HepG2 (cell line): ENCODE measurements around the gene LAPTM4A. TPM values are rescaled to one million over a fixed set of nuclear protein-coding genes. Genes with fewer than 3 reads are reported as not detected.

Experiments
- CBFB ChIP-seq: sonication (generic); formaldehyde crosslinking; IDR thresholded peaks from 2 replicates; pipeline ENCODE4 v1.4.0; 2020; ENCODE audit warnings: missing genetic modification reagents
- CHD2 ChIP-seq: IDR thresholded peaks from 2 replicates; pipeline ENCODE4 v1.6.1; 2011; ENCODE audit warnings: low read depth, low read length, improper control_type of control experiment
- ELK4 ChIP-seq: sonication (generic); formaldehyde crosslinking; IDR thresholded peaks from 2 replicates; pipeline ENCODE4 v1.9.0; 2021; ENCODE audit warnings: missing genetic modification reagents, borderline replicate concordance
- ETV6 ChIP-seq: sonication (generic); formaldehyde crosslinking; conservative IDR thresholded peaks from 2 replicates; pipeline ENCODE4 v1.4.0; 2020; ENCODE audit warnings: missing genetic modification reagents
- GATAD1 ChIP-seq: IDR thresholded peaks from 2 replicates; pipeline ENCODE4 v1.6.1; 2016; ENCODE audit warnings: missing genetic modification reagents, missing compliant biosample characterization
- JUNB ChIP-seq: sonication (generic); formaldehyde crosslinking; IDR thresholded peaks from 2 replicates; pipeline ENCODE4 v1.8.0; 2022; ENCODE audit warnings: missing genetic modification reagents, mild to moderate bottlenecking, borderline replicate concordance
- NR2F6 ChIP-seq, 2 experiments: IDR thresholded peaks; 2 replicates each; pipeline ENCODE4 v1.6.1; 2016; ENCODE audit warnings: antibody characterized with exemption in 1 of 2, mild to moderate bottlenecking in 1 of 2
- SOX13 ChIP-seq, 3 experiments: fragments of 450-650 bp in 1 of 3; sonication (generic) in 1 of 3; formaldehyde crosslinking in 1 of 3; IDR thresholded peaks in 2 of 3; conservative IDR thresholded peaks in 1 of 3; 2 replicates each; pipeline versions ENCODE4 v1.5.0 to v1.6.1; 2016 to 2020; ENCODE audit warnings: antibody characterized with exemption in 1 of 3, mild to moderate bottlenecking in 1 of 3, missing compliant biosample characterization in 1 of 3, missing genetic modification reagents in 1 of 3, moderate library complexity in 1 of 3
- ZNF12 ChIP-seq: sonication (generic); formaldehyde crosslinking; IDR thresholded peaks from 2 replicates; pipeline ENCODE4 v1.5.0; 2020; ENCODE audit warnings: missing genetic modification reagents
- ZNF143 ChIP-seq: sonication (generic); formaldehyde crosslinking; IDR thresholded peaks from 2 replicates; pipeline ENCODE4 v1.4.0; 2020; ENCODE audit warnings: missing genetic modification reagents
- ZNF235 ChIP-seq: sonication (generic); formaldehyde crosslinking; IDR thresholded peaks from 2 replicates; pipeline ENCODE4 v1.8.1; 2023; ENCODE audit warnings: mild to moderate bottlenecking, missing genetic modification reagents, borderline replicate concordance
- ZNF251 ChIP-seq: sonication (generic); formaldehyde crosslinking; IDR thresholded peaks from 2 replicates; pipeline ENCODE4 v1.9.0; 2021; ENCODE audit warnings: mild to moderate bottlenecking, missing genetic modification reagents
- ZNF580 ChIP-seq: IDR thresholded peaks from 2 replicates; pipeline ENCODE4 v1.6.1; 2016; ENCODE audit warnings: low read depth, borderline replicate concordance
- polyA plus RNA-seq, 8 experiments: library from polyadenylated mRNA; depleted of rRNA in 3 of 8; stranded (reverse) in 7 of 8; unstranded in 1 of 8; fragments of >200 nt; fragmentation: Illumina TruSeq in 4 of 8; extraction: Trizol in 4 of 8; gene quantifications; 2 replicates each; pipeline versions ENCODE4 v1.2.1 to v1.2.3, GENCODE V29; 2011 to 2016; ENCODE audit warnings: low read depth in 4 of 8, missing spikeins in 1 of 8, mixed read lengths in 1 of 8; ENCODE audit not compliant: insufficient read depth in 1 of 8
- total RNA-seq, 5 experiments: library from RNA; depleted of rRNA; stranded (reverse); fragments of >200 nt; fragmentation: Illumina TruSeq; extraction: Trizol; gene quantifications; 2 replicates each; pipeline ENCODE4 v1.2.3, GENCODE V29; 2016; ENCODE audit warnings: low read depth in 1 of 5
- TF ChIP-seq, protein P1 (sequence below): sonication (generic); formaldehyde crosslinking; IDR thresholded peaks from 2 replicates; pipeline ENCODE4 v1.4.0; 2020; ENCODE audit warnings: missing genetic modification reagents

Gene LAPTM4A
- total and polyA plus RNA-seq, 2 of the 13 experiments (the other 11 are each of a cell fraction or from before 2014, with no cell fraction given) = 116 to 558 TPM

DNA sequence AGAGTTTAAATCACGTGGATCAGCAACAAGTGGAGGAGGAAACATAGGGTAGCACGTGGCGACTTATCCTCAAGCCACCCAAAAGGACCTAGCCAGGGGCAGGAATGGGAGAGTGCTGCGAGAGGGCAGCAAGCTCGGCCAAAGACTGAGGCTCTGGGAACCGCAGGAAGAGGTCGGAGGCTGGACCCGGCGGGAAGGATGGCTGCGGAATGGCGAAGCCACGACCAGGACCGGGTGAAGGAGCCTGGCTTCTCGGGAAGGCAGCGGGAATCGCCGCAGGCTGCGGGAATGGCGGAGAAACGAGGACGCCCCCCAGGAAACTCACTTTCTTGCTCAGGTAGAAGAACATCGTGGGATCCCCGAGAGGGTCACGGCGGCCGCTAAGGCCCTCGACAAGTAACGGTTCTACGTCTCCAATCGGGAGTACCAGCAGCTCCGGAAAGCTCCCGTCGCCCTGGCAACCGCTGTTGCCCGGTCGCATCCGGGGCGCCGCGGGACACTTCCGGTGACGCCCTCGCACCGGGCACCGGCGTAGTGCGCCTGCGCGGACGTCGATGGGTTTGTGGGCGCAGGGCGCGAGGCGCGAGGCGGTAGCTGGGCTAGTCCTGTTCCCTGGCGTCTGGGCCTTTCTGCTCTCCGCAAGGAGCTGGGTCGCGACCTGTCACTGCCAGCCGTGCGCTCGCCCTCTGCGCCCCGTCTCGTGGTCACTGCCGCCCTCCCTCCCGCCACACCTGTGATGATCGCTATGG, 61.6 kb downstream of the LAPTM4A start, which contains the start of gene WDR35 (continued):
- TF ChIP-seq ZNF580 (CRISPR knock-in tag) (peak; percentile 87; the same call in 1 of the 2 replicates), GATAD1 (CRISPR knock-in tag) (peak; percentile 87), CBFB (0 out of 2 replicates have a peak, but pooled peaks have one; percentile 76), ZNF143 (CRISPR knock-in tag) (peak; percentile 73), ELK4 (CRISPR knock-in tag) (no peak), NR2F6 (IDR thresholded peaks at IDR 0.05) (no peak; the same call in 1 of the 2 replicates), NR2F6 (CRISPR knock-in tag; IDR thresholded peaks at IDR 0.05) (peak; percentile 74), JUNB (CRISPR knock-in tag) (no peak), SOX13 (IDR thresholded peaks at IDR 0.05) (no peak), SOX13 (CRISPR knock-in tag; conservative IDR thresholded peaks at IDR 0.05 in 1 of 2, IDR thresholded peaks at IDR 0.05 in 1 of 2) (peak in 1 of 2 experiments; percentile 61; a peak in 2 of 4 replicates), ETV6 (CRISPR knock-in tag) (peak; percentile 18), CHD2 (no peak), ZNF235 (CRISPR knock-in tag) (peak; percentile 95), ZNF12 (CRISPR knock-in tag) (0 out of 2 replicates have a peak, but pooled peaks have one; percentile 4), ZNF251 (CRISPR knock-in tag) (no peak)
- TF ChIP-seq, protein P1, sequence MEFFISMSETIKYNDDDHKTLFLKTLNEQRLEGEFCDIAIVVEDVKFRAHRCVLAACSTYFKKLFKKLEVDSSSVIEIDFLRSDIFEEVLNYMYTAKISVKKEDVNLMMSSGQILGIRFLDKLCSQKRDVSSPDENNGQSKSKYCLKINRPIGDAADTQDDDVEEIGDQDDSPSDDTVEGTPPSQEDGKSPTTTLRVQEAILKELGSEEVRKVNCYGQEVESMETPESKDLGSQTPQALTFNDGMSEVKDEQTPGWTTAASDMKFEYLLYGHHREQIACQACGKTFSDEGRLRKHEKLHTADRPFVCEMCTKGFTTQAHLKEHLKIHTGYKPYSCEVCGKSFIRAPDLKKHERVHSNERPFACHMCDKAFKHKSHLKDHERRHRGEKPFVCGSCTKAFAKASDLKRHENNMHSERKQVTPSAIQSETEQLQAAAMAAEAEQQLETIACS (CRISPR knock-in tag) = peak; percentile 46
